GM12878 (cell line): Measurements from ENCODE around the gene MRPL12.

ENCODE experiments used
- CHD2 ChIP-seq: IDR thresholded peaks from 2 replicates; pipeline ENCODE4 v1.6.1; 2011; ENCODE audit warnings: low read depth, low read length, improper control_type of control experiment, borderline replicate concordance
- KAT2A ChIP-seq: conservative IDR thresholded peaks from 2 replicates; pipeline ENCODE4 v1.6.1; 2011; ENCODE audit warnings: low read depth, low read length; ENCODE audit not compliant: control insufficient read depth
- NFIC ChIP-seq: IDR thresholded peaks from 2 replicates; pipeline ENCODE4 v1.6.1; 2012; ENCODE audit warnings: low read depth, mild to moderate bottlenecking, inconsistent platforms, low read length, moderate library complexity
- NRF1 ChIP-seq: conservative IDR thresholded peaks from 2 replicates; pipeline ENCODE4 v1.6.1; 2011; ENCODE audit warnings: mild to moderate bottlenecking, low read depth, low read length, improper control_type of control experiment
- TF ChIP-seq, protein P1 (sequence below): fragments of 450-650 bp; IDR thresholded peaks from 2 replicates; pipeline ENCODE4 v1.6.1; 2017; ENCODE audit warnings: mild to moderate bottlenecking, moderate library complexity
- TF ChIP-seq, protein P2 (sequence below), 3 experiments: IDR thresholded peaks in 2 of 3; conservative IDR thresholded peaks in 1 of 3; 2 replicates each; pipeline ENCODE4 v1.5.1; 2011; ENCODE audit warnings: low read depth in 3 of 3, low read length in 3 of 3, mild to moderate bottlenecking in 3 of 3, control low read depth in 2 of 3, moderate library complexity in 2 of 3, inconsistent platforms in 1 of 3, mixed read lengths in 1 of 3; ENCODE audit not compliant: control insufficient read depth in 2 of 3, insufficient read depth in 1 of 3; ENCODE audit errors: extremely low read depth in 1 of 3
- TF ChIP-seq, protein P3 (sequence below): IDR thresholded peaks from 2 replicates; pipeline ENCODE4 v1.6.1; 2012; ENCODE audit warnings: low read depth, low read length, improper control_type of control experiment
- TF ChIP-seq, protein P4 (sequence below): fragments of 150-350 bp; IDR thresholded peaks from 2 replicates; pipeline ENCODE4 v1.6.1; 2014; ENCODE audit warnings: mild to moderate bottlenecking, low read depth, low read length
- TF ChIP-seq, protein P5 (sequence below): IDR thresholded peaks from 2 replicates; pipeline ENCODE4 v1.6.1; 2011; ENCODE audit warnings: low read depth, mild to moderate bottlenecking, low read length, moderate library complexity, borderline replicate concordance; ENCODE audit errors: extremely low read depth
- TF ChIP-seq, protein P6 (sequence below): IDR thresholded peaks from 2 replicates; pipeline ENCODE4 v1.6.1; 2012; ENCODE audit warnings: low read depth, low read length, improper control_type of control experiment
- TF ChIP-seq, protein P7 (sequence below): fragments of 150-350 bp; IDR thresholded peaks from 2 replicates; pipeline ENCODE4 v1.6.1; 2016; ENCODE audit warnings: low read depth, low read length

DNA sequence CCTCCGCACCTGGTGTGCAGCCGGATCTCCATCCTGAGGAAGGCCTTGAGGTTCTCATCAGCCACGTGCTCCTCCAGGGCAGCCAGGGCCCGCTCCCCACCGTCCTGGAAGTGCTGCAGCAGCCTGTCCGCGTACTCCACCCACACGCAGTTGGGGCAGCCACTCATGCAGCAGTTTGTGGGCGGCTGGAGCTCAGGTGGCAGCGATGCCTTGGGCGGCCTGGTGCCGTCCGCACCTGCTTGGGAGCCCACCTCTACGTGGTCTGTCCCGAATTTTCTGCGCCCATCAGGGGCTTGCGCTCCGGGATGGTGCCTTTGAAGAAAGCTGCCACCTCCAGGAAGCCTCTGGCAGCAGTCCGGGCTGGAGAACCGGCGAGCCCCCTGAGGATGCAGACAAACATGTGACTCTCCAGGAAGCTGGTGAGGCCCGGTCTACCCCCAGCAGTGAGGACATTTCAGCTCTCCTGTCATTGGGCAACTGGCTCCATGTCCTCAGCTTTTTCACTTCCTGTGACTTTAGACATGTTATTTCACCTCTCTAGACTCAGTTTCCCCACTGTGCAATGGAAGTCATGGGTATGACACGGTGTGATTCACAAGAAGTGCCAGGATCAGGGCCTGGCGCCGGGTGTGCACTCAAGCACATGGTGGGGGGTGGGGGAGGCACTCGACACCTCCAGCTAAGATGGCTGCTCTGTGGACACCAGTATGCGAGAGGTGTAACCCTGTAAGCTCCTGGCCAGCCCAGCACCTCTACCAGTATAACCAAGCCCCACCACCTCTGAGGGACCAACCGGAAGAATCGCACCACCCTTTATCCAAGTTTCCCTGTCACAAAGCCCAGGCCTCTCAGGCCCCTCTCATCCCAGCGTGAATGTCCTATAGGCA, 37.7 kb upstream of the MRPL12 start:
- no peak for TF ChIP-seq KAT2A
- no peak for TF ChIP-seq NFIC
- no peak for TF ChIP-seq NRF1
- TF ChIP-seq, protein P1, sequence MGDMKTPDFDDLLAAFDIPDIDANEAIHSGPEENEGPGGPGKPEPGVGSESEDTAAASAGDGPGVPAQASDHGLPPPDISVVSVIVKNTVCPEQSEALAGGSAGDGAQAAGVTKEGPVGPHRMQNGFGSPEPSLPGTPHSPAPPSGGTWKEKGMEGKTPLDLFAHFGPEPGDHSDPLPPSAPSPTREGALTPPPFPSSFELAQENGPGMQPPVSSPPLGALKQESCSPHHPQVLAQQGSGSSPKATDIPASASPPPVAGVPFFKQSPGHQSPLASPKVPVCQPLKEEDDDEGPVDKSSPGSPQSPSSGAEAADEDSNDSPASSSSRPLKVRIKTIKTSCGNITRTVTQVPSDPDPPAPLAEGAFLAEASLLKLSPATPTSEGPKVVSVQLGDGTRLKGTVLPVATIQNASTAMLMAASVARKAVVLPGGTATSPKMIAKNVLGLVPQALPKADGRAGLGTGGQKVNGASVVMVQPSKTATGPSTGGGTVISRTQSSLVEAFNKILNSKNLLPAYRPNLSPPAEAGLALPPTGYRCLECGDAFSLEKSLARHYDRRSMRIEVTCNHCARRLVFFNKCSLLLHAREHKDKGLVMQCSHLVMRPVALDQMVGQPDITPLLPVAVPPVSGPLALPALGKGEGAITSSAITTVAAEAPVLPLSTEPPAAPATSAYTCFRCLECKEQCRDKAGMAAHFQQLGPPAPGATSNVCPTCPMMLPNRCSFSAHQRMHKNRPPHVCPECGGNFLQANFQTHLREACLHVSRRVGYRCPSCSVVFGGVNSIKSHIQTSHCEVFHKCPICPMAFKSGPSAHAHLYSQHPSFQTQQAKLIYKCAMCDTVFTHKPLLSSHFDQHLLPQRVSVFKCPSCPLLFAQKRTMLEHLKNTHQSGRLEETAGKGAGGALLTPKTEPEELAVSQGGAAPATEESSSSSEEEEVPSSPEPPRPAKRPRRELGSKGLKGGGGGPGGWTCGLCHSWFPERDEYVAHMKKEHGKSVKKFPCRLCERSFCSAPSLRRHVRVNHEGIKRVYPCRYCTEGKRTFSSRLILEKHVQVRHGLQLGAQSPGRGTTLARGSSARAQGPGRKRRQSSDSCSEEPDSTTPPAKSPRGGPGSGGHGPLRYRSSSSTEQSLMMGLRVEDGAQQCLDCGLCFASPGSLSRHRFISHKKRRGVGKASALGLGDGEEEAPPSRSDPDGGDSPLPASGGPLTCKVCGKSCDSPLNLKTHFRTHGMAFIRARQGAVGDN, result peak; percentile 94
- TF ChIP-seq, protein P2, sequence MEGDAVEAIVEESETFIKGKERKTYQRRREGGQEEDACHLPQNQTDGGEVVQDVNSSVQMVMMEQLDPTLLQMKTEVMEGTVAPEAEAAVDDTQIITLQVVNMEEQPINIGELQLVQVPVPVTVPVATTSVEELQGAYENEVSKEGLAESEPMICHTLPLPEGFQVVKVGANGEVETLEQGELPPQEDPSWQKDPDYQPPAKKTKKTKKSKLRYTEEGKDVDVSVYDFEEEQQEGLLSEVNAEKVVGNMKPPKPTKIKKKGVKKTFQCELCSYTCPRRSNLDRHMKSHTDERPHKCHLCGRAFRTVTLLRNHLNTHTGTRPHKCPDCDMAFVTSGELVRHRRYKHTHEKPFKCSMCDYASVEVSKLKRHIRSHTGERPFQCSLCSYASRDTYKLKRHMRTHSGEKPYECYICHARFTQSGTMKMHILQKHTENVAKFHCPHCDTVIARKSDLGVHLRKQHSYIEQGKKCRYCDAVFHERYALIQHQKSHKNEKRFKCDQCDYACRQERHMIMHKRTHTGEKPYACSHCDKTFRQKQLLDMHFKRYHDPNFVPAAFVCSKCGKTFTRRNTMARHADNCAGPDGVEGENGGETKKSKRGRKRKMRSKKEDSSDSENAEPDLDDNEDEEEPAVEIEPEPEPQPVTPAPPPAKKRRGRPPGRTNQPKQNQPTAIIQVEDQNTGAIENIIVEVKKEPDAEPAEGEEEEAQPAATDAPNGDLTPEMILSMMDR (IDR thresholded peaks at IDR 0.05 in 2 of 3, conservative IDR thresholded peaks at IDR 0.05 in 1 of 3; ENCODE audit: control insufficient read depth in 2 of 3, extremely low read depth in 1 of 3, insufficient read depth in 1 of 3, low read depth in 3 of 3, low read length in 3 of 3), result no peak
- TF ChIP-seq, protein P3, sequence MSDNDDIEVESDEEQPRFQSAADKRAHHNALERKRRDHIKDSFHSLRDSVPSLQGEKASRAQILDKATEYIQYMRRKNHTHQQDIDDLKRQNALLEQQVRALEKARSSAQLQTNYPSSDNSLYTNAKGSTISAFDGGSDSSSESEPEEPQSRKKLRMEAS, result peak; percentile 92
- TF ChIP-seq, protein P4, sequence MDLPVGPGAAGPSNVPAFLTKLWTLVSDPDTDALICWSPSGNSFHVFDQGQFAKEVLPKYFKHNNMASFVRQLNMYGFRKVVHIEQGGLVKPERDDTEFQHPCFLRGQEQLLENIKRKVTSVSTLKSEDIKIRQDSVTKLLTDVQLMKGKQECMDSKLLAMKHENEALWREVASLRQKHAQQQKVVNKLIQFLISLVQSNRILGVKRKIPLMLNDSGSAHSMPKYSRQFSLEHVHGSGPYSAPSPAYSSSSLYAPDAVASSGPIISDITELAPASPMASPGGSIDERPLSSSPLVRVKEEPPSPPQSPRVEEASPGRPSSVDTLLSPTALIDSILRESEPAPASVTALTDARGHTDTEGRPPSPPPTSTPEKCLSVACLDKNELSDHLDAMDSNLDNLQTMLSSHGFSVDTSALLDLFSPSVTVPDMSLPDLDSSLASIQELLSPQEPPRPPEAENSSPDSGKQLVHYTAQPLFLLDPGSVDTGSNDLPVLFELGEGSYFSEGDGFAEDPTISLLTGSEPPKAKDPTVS, result no peak
- TF ChIP-seq, protein P5, sequence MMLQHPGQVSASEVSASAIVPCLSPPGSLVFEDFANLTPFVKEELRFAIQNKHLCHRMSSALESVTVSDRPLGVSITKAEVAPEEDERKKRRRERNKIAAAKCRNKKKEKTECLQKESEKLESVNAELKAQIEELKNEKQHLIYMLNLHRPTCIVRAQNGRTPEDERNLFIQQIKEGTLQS, result no peak
- TF ChIP-seq, protein P6, sequence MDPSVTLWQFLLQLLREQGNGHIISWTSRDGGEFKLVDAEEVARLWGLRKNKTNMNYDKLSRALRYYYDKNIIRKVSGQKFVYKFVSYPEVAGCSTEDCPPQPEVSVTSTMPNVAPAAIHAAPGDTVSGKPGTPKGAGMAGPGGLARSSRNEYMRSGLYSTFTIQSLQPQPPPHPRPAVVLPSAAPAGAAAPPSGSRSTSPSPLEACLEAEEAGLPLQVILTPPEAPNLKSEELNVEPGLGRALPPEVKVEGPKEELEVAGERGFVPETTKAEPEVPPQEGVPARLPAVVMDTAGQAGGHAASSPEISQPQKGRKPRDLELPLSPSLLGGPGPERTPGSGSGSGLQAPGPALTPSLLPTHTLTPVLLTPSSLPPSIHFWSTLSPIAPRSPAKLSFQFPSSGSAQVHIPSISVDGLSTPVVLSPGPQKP, result no peak
- TF ChIP-seq, protein P7, sequence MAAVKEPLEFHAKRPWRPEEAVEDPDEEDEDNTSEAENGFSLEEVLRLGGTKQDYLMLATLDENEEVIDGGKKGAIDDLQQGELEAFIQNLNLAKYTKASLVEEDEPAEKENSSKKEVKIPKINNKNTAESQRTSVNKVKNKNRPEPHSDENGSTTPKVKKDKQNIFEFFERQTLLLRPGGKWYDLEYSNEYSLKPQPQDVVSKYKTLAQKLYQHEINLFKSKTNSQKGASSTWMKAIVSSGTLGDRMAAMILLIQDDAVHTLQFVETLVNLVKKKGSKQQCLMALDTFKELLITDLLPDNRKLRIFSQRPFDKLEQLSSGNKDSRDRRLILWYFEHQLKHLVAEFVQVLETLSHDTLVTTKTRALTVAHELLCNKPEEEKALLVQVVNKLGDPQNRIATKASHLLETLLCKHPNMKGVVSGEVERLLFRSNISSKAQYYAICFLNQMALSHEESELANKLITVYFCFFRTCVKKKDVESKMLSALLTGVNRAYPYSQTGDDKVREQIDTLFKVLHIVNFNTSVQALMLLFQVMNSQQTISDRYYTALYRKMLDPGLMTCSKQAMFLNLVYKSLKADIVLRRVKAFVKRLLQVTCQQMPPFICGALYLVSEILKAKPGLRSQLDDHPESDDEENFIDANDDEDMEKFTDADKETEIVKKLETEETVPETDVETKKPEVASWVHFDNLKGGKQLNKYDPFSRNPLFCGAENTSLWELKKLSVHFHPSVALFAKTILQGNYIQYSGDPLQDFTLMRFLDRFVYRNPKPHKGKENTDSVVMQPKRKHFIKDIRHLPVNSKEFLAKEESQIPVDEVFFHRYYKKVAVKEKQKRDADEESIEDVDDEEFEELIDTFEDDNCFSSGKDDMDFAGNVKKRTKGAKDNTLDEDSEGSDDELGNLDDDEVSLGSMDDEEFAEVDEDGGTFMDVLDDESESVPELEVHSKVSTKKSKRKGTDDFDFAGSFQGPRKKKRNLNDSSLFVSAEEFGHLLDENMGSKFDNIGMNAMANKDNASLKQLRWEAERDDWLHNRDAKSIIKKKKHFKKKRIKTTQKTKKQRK, result no peak
- 0 out of 2 replicates have a peak, but pooled peaks have one; percentile 36 for TF ChIP-seq CHD2
